ENCODE results near the gene TMEM179.

DNA sequence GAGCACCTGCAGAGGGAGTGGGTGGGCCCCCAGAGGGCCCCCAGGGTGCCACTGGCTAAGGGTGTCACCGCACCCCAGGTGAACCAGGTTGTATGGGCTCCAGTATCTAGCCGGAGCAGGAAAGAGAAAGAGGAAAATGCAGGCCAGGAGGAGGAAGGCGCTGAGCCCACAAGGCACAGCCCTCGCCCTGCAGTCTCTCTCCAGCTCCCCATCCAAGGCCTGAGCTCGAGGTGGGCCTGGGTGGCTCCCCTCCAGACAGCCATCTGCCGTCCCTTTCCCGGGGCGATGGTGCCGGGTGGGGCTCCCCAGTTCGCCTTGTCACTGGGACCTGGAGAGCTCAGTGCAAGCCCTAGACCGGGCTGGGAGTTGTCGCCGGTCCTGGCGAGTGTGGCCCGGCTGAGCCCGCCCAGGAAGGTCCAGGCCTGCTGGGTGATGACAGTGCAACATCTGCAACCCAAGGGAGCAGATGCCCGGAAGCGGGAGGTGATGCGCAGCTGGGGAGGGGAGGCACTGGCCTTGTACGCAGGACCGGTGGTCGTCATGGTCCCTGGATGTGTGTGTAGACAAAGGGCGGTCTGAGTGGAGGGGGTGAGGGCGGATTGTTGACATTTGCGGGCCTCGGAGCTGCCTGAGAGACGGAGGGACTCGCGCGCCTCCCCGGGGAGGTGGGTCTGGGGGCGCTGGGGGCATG is 716 bp downstream of the TMEM179 start:
- TF ChIP-seq, protein P1, sequence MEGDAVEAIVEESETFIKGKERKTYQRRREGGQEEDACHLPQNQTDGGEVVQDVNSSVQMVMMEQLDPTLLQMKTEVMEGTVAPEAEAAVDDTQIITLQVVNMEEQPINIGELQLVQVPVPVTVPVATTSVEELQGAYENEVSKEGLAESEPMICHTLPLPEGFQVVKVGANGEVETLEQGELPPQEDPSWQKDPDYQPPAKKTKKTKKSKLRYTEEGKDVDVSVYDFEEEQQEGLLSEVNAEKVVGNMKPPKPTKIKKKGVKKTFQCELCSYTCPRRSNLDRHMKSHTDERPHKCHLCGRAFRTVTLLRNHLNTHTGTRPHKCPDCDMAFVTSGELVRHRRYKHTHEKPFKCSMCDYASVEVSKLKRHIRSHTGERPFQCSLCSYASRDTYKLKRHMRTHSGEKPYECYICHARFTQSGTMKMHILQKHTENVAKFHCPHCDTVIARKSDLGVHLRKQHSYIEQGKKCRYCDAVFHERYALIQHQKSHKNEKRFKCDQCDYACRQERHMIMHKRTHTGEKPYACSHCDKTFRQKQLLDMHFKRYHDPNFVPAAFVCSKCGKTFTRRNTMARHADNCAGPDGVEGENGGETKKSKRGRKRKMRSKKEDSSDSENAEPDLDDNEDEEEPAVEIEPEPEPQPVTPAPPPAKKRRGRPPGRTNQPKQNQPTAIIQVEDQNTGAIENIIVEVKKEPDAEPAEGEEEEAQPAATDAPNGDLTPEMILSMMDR (IDR thresholded peaks at IDR 0.05): no peak
- no peak for TF ChIP-seq POLR2A (IDR thresholded peaks at IDR 0.05)
